Glomerular visceral epithelial cell (primary cell): ENCODE measurements around the gene PLXNA3.

Experiments
- DNase-seq: peaks from one replicate; pipeline ENCODE4 v3.0.0-alpha.2; 2016; ENCODE audit errors: extremely low spot score

Gene PLXNA3

DNA sequence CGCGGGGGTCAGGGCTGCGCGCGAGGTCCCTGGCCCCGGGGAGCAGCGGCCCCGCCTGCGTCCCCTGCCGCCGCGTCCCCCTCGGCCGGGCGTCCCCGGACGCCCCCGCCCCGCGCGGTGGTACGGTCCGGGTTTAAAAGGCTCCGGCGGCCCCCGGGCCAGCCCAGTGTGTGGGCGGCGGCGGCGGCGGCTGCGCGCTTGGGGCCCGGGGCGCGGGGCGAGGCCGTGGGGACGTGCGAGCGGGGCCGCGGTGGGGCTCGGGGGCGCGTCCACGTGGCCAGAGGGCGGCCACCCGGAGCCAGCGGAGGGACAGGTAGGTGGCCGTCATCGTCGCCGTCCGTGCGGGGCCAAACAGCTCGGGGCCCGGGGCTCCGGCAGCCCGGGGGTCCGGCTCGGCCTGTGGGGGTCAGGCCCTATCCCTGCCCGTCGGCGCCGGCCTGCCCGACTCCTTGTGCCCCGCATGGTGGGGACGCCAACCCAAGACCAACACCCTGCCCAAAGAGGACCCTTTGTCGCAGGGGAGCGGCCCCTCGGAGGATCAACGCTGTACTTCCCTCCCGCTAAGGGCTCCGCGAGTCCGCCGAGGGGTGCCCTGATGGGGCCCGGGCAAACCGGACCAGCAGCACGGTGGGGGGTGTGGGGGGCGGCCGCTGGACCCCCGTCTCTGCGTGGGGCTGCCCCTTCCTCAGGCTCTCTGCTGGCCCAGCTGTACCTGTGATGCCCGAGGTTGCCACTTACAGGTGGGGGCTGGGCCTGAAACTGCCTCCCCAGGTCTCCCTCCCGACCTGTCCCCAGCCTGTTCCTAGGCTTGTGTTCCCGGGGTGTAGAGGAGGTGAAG lies at the start of gene PLXNA3:
Gene PLXNA3 (plus strand): TSS at position 166 of the 838 bp plus-strand sequence. CDS start 1,903 bp downstream, outside the sequence.
- DNase-seq: peak; percentile 54

DNA sequence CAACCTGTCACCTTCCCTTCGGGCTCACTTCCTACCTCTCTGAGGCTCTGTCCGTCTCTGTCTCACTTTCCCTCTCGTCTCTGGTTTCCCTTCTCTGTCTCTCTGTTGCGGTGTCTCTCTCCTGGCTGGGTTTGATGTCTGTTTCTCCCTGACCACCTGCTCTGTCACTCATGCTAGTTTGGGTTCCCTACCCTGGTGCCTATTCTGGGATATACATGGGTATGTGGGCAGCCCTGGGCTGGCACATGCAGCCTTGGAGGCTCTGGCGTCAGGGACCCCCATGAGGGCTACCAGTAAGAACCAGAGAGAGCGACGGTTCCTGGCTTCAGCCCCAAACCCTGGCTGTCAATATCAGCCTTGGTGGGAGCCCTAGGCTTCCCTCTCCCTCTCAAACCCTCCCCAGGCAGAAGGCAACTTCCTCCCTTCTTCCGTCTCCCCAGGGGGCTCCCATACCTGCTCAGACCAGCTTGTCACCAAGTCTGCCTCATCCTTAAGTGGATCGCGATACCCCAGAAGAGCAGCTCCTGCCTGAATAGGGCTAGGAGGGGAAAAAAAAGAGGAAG lies 49.3 kb upstream of the PLXNA3 start:
- no peak for DNase-seq

DNA sequence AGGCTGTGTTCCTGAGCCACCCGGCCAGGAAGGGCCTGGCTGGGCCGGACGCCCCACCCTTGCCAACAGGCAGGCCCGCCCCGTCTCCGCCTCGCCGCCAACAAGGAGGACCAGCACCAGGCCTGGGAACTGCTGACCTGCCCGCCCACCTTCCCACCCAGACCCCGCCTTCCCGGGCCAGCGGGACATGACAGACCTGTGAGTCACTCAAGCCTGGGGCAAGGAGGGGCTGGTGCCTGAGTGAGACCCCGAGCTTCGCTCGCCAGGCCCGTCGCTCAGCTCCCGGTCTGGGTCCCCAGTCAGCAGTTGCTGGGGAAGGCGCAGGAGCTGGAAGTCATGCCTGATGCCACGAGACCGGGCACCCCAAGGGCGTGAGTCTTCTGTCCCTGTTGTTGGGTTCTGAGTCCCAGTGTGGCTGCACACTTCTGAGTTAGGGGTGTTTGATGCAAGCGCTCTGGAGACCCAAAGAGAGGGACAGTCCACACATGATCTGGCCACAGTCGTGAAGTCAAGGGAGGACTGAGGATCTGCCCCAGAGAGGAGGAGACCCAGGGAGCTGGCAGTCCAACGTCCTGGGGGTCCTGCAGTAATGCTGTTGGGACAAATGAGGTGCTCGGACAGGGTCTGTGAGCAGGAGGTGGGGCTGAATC lies 48.7 kb upstream of the PLXNA3 start, which contains the start of gene DNASE1L1:
Gene DNASE1L1 (minus strand): TSS at position 33 of the 650 bp plus-strand sequence. CDS start 3,686 bp downstream, outside the sequence.
- DNase-seq: peak; percentile 88

DNA sequence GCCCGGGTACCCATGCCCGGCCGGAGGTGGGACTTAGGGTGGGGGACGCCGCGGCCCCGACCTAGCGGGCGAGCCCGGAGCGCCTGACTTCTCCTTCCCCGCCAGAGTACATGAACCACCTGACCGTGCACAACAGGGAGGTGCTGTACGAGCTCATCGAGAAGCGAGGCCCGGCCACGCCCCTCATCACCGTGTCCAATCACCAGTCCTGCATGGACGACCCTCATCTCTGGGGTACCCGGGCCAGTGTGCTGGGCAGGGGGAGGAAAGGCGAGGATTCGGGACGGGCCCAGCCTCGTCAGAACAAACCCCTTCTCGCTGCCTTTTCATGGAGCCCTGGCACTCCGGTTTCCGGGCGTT lies 46.1 kb upstream of the PLXNA3 start:
- DNase-seq: peak; percentile 52

DNA sequence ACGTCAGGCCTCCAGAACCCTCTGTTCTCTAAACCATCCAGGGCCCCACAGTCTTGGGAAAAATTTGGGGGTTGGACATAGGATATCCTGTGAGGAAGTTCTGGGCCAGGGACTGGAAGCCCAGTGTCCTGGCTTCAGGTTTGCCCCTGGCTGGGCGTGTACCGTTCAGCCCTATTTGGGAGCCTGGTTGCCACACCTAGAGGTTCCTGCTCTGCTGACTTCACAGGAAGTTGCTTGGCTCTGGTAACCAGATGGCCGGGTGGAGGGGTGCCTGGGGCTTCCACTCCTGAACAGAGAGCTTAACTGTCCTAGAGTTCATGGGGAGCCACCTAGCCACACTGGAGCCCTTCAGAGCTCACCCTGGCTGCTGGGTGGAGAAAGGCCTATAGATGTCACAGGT lies 45.6 kb upstream of the PLXNA3 start:
- DNase-seq: no peak

DNA sequence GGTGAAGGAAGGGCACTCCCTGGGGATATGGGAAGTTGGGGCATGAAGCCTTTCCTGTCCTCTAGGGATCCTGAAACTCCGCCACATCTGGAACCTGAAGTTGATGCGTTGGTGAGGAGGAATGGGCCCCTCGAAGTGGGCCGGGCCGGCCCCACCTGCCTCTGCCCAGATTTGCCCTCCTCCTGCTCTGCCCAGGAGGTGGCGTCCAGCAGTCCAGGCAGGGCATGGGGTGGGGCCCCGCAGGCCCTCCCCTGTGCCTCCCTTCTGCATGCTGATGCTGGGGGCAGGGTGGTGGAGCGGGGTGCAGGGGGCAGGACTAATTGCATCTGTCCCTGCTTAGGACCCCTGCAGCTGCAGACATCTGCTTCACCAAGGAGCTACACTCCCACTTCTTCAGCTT lies 44.9 kb upstream of the PLXNA3 start:
- DNase-seq: no peak

DNA sequence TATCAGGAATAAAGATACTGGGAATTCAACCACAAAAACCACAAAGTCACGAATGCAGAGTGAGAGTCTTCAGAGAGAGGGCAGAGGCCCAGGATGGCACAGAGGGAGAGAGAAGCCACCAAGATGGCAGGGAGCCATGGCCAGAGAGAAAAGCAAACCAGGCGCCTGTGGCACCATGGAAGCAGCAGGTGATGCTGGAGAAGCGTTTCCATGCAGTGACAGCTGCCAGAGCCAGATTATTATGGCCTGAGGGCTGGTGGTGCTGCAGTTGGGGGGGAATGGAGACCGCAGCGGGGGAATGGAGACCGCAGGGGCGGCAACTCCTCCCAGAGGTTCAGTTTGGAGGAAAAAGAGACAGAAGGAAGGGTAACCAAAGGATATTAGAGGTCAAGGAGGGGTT lies 40.9 kb upstream of the PLXNA3 start:
- DNase-seq: no peak

DNA sequence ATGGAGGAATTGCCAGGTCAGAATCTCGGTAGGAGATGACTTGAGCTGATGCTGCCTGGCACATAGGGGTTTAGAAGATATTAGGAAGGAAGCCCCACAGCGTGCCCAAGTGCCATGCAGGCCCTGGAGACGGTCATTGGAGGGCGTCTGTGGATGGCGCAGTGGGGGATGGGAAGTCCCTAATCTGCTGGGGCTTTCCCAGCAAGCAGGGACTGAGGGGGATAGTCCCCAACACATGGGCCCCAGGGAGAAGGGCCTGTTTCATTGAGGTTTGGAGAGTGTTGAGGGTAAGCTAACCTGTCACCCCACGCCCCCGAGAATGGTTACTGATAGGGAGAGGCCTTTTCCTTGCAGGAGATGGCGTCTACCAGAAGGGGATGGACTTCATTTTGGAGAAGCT lies 38.9 kb upstream of the PLXNA3 start:
- no peak for DNase-seq

DNA sequence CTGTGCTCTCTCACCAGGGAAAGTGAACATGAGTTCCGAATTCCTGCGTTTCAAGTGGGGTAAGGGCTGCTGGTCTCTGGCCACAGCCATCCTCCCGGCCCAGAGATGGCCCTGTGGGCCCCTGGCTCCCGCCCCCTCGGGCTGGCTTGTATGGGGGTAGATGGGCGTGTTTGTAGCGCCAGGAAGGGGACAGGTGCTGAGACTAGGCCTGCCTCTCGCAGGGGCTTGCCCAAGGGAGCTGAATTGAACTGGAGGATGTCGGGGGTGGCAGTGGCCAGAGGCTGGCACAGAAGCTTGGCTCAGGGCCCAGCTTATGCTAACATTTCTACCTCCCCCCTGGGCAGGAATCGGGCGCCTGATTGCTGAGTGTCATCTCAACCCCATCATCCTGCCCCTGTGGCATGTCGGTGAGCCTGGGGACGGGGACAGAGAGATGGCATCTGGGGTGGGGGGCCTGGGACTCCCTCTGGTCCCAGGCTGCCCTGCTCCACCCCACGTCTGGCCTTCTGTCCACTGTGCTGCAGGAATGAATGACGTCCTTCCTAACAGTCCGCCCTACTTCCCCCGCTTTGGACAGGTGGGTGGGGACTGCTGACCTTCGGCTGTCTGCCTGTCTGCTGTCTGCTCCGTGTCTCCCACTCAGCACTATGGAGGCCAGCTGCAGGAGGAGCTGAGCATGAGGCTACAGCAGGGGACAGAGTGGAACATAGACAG lies 38.2 kb upstream of the PLXNA3 start:
- DNase-seq: no peak

DNA sequence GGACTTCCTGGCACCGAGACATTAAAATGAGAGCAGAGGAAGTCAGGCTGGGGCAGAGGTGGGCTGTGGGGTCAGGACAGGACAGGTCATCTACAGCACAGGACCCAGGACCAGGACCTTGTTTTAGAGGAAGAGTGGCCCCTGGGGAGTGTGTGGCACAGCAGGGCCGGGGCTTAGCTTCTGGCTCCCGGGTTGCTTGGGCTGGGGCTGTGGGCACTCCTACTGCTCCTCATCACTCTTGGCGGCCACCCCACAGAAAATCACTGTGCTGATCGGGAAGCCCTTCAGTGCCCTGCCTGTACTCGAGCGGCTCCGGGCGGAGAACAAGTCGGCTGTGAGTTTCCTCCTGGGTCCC lies 37.7 kb upstream of the PLXNA3 start:
- no peak for DNase-seq

DNA sequence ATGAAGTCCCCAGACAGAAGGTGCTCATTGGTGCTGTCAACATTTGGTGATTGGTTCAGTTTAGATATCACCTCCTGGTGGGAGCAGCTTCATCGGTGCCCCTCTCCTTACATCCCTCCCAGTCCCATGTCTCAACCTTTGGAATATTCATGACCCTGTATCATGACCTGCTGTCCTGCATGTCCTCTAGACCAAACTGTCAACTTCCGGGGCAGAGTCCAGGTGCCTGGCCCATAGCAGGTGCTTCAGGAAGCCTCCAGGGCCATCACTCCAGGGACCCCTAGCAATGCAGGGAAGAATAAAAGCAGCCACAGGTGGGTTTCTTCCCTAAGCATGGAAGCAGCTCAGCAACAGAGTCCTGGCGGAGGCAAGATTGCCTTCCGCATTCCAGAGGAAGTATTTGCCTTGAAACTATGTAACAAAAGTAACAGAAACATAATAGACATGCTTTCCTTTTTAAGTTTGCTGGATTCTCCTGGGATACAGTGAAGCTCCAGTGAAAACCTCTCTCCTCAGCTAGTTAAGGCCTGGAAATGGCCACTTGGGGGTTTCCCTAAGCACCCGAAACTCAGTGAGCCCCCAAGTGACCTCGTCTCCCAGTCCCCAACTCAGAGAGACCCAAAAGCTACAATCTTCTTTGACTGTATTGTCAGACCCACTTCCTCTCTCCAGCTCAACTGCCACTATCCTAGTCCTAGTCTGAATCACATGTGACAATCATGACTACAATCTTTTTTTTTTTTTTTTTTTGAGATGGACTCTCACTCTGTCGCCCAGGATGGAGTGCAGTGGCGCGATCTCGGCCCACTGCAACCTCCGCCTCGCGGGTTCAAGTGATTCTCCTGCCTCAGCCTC lies 30.9 kb upstream of the PLXNA3 start:
- no peak for DNase-seq

DNA sequence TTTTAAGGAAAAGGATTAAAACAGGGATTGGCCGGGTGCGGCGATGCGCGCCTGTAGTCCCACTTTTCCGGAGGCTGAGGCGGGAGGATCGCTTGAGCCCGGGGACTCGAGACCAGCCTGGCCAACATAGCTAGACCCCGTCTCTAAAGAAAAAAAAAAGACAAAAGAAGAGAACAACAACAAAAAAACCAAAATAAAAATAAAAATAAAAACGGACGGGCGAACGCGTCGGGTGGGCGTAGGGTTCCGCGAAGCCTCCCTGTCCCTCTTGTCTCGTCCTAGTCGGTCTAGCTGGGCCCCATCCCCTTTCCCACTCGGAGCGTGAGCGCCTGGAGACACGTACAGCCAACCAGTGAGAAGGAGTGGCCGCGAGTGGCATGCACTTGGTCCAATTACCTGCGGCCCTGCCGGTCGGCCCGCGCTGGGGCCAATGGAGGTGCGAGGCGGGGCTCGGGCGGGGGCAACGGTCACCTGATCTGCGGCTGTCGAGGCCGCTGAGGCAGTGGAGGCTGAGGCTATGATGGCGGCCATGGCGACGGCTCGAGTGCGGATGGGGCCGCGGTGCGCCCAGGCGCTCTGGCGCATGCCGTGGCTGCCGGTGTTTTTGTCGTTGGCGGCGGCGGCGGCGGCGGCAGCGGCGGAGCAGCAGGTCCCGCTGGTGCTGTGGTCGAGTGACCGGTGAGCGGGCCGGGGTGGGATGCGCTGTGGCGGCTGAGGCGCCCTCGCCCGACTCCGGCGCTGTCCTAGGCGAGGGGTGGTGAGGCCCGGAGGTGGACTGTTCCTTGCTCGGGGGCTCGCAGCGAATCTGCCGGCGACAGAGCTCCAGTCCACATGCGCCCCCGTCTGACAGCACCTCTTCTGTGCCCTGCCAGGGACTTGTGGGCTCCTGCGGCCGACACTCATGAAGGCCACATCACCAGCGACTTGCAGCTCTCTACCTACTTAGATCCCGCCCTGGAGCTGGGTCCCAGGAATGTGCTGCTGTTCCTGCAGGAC lies 29.6 kb upstream of the PLXNA3 start, which contains the start of gene ATP6AP1:
Gene ATP6AP1 (plus strand): TSS at position 502 of the 996 bp plus-strand sequence. CDS start 16 bp downstream, at position 518.
- peak; percentile 92 for DNase-seq

DNA sequence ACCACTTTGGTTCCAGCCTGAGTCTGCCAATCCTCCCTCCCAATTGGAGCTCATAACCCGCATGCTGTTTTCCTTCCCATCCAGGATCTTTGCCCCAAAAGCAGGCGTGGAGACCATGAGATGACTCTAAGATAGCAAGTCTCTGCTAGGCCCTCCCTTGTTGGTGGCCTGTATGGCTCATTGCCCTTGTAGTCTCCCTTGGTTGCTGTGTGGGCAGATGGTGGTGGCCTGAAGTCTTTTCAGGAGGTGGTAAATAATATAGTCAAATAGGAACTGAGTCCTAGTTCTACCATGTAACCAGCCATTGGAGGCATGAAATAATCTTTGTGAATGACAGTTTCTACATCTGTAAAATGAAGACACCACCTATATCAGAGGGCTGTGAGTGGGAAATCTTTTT lies 28.4 kb upstream of the PLXNA3 start:
- no peak for DNase-seq

DNA sequence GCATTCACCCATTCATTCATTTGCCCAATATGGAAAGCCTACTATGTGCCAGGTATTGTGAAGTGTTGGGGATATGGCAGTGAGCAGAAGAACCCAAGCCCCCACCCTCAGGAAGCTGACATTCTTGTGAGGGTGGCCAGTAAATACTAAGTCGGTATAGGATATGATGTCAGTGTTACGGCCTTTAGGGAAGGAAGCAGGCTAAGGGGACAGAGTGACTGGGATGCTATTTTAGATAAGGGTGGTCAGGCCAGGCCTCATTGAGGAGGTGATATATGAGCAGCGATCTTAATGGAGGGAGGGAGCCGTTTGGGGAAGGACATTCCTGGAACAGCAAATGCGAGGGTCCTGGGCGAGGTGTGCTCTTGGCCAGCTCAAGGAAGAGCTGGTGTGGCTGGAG lies 27.6 kb upstream of the PLXNA3 start:
- no peak for DNase-seq

DNA sequence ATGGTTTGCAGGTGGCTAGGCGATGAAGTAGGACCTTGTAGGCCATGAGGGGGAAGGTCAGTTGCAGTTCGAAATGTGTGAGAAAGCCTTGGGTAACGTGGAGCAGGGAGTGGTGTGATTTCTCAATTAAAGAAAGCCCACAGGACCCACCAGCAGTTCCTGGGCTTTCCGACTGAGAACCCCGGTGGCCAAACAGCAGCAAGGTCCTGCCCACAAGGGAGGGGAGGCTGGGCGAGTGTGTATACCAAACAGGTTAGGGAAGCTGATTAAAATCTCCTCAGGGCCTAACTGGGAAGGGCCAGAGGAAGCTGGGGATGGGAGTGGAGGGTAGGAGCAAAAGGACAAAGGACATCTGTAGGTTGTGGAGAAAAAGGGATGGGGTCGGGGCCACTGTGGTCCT lies 27.2 kb upstream of the PLXNA3 start:
- DNase-seq: no peak

DNA sequence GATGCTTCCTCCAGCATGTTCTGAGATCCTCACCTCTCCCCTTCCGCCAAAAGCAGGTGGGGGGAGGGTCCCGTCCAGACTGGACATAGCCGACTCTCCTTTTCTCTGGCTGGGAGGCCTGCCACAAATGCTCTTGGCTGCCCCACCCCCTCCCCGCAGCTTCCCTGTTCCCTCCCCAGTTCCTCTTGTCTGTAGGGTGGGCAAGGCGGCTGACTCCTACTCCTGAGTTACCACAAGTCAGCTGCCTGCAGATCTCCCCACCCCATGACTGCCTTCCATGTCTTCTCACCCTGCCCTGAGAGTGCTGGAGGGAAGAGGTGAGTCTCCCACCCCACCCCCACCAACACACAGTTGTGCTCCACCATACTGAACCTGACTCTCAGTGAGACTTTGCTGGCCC lies 26.7 kb upstream of the PLXNA3 start:
- no peak for DNase-seq

DNA sequence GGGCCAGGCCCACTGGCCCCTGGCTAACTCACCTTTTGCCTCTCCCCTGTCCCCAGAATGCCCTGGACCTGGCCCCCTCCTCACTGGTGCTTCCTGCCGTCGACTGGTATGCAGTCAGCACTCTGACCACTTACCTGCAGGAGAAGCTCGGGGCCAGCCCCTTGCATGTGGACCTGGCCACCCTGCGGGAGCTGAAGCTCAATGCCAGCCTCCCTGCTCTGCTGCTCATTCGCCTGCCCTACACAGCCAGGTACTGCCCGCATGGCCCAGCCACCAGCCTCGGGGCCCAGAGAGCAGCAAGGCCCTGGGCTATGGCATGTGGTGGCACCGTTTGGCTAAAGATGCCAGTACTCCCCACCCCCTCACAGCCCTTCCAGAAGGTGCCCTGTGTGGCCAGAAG lies 25.9 kb upstream of the PLXNA3 start:
- no peak for DNase-seq

DNA sequence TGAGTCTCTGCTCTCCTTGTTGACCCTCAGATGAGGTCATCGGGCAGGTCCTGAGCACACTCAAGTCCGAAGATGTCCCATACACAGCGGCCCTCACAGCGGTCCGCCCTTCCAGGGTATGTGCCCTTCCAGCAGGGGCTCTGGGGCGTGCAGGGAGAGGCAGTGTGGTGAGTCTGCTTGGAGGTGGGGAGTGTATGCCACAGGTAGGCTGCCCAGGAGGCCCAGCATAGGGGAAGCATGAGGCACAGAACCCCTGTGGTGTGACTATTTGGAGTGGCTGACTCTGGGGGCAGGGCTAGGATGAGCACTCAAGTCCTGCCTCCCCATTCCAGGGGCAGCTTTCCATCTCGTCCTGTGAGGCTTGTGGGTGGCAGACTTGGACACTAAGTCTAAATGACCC lies 24.5 kb upstream of the PLXNA3 start:
- DNase-seq: no peak

DNA sequence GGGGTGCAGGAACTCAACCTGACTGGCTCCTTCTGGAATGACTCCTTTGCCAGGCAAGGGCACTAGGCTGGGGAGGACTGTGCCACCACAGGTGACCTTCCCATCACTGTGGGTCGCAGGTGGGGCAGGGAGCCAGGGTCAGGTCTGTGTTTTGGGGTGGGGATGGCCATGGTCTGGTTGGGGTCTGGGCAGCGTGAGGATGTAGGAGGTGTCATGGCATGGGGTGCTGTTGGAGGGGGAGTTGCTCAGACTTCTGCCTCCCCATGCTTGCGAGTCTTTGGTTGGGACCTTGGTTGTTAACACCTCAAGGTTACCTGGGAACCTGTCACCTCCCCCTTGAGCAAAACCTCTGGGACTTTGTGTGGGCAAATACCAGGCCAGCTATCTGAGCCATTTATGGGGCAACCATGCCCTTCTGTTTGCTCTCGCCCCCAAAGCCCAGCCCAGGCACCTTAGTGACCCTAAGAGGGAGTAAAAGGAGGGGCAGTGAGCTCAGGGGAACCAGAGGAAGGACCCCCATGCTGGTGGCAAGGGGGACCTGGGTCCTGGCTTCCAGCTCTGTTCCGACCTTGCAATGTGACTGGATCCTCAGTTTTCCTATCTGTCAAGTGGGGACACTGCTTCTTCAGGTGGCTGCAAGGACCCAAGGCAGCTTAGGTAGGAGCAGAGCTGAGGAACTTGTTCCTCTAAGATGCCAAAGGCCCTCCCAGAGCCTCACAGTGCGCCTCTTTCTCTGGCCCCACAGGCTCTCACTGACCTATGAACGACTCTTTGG lies 23.5 kb upstream of the PLXNA3 start:
- no peak for DNase-seq
